Measurements from ENCODE around the gene EXOC3. TPM values are rescaled to one million over a fixed set of nuclear protein-coding genes. Genes with fewer than 3 reads are reported as not detected.

Gene EXOC3
- total RNA-seq, 1 experiment from 2014 or later, result 60.1 TPM

GRCh38 chr5:456351-457194, 13.6 kb downstream of the EXOC3 start (continued):
- TF ChIP-seq HMGXB4 (CRISPR knock-in tag; IDR thresholded peaks at IDR 0.05) (no peak), IRF2 (CRISPR knock-in tag; IDR thresholded peaks at IDR 0.05; ENCODE audit: borderline replicate concordance, low read depth) (no peak), NFYB (CRISPR knock-in tag; conservative IDR thresholded peaks at IDR 0.05; ENCODE audit: low read depth) (no peak), IRF1 (CRISPR knock-in tag; IDR thresholded peaks at IDR 0.05) (no peak), USF1 (CRISPR knock-in tag; IDR thresholded peaks at IDR 0.05) (no peak), ZNF423 (CRISPR knock-in tag; IDR thresholded peaks at IDR 0.05) (no peak)

GRCh38 chr5:457195-457961, 14.4 kb downstream of the EXOC3 start:
- POLR2A ChIA-PET, result no interaction called here
- peaks cover 68% of the 10 kb centered on the region for H3K36me3 Mint-ChIP-seq
- H3K4me3 Mint-ChIP-seq, result no peak overlapping the region
- DNase-seq (ENCODE audit: low spot score) (no peak), ATAC-seq (no peak)
- TF ChIP-seq ERG (CRISPR knock-in tag; IDR thresholded peaks at IDR 0.05) (no peak), TCF7 (CRISPR knock-in tag; IDR thresholded peaks at IDR 0.05; ENCODE audit: low read depth) (no peak), NFE2L1 (CRISPR knock-in tag; IDR thresholded peaks at IDR 0.05) (no peak), ESRRA (CRISPR knock-in tag; IDR thresholded peaks at IDR 0.05; ENCODE audit: borderline replicate concordance) (no peak), ARID4B (CRISPR knock-in tag; IDR thresholded peaks at IDR 0.05; ENCODE audit: borderline replicate concordance) (no peak), ZBTB43 (CRISPR knock-in tag; IDR thresholded peaks at IDR 0.05) (no peak), SMAD4 (CRISPR knock-in tag; IDR thresholded peaks at IDR 0.05) (no peak), OVOL2 (CRISPR knock-in tag; IDR thresholded peaks at IDR 0.05; ENCODE audit: borderline replicate concordance) (no peak), KAT7 (CRISPR knock-in tag; IDR thresholded peaks at IDR 0.05; ENCODE audit: borderline replicate concordance) (no peak)
- CTCF ChIA-PET, result no interaction called here
- H3K4me1 Mint-ChIP-seq, result peaks cover 14% of the 10 kb centered on the region
- no peaks in the 10 kb centered on the region for H3K9me3 Mint-ChIP-seq
- H3K27ac Mint-ChIP-seq, result no peak overlapping the region; the same call in 1 of the 2 replicates
- H3K27me3 Mint-ChIP-seq (ENCODE audit: low read depth), result no peaks in the 10 kb centered on the region

Data from WTC11 (cell line).